ENCODE results near the gene UBAC2.

GRCh38 chr13:99273128-99273527 lies 72.5 kb downstream of the UBAC2 start:
- TF ChIP-seq POLR2AphosphoS5 (IDR thresholded peaks at IDR 0.05) (no peak), CTCF (IDR thresholded peaks at IDR 0.05 in 8 of 11, conservative IDR thresholded peaks at IDR 0.05 in 3 of 11) (no peak)

Data from spleen (tissue), 7 donors.